Epithelial cell of esophagus (primary cell): Measurements from ENCODE around the gene TCERG1L.

Experiments
- DNase-seq: peaks from one replicate; pipeline ENCODE4 v3.0.0; 2010; ENCODE audit warnings: low read depth
- H3K4me3 ChIP-seq: 2 replicates; pipeline ENCODE4 v1.5.1; 2011; ENCODE audit warnings: mild to moderate bottlenecking, low read length, control low read depth
- TF ChIP-seq, protein P1 (sequence below): IDR thresholded peaks from 2 replicates; pipeline ENCODE4 v1.5.1; 2011; ENCODE audit warnings: low read depth, mild to moderate bottlenecking, low read length, control low read depth, inconsistent platforms; ENCODE audit not compliant: insufficient read depth; ENCODE audit errors: missing control alignments

Gene TCERG1L

DNA sequence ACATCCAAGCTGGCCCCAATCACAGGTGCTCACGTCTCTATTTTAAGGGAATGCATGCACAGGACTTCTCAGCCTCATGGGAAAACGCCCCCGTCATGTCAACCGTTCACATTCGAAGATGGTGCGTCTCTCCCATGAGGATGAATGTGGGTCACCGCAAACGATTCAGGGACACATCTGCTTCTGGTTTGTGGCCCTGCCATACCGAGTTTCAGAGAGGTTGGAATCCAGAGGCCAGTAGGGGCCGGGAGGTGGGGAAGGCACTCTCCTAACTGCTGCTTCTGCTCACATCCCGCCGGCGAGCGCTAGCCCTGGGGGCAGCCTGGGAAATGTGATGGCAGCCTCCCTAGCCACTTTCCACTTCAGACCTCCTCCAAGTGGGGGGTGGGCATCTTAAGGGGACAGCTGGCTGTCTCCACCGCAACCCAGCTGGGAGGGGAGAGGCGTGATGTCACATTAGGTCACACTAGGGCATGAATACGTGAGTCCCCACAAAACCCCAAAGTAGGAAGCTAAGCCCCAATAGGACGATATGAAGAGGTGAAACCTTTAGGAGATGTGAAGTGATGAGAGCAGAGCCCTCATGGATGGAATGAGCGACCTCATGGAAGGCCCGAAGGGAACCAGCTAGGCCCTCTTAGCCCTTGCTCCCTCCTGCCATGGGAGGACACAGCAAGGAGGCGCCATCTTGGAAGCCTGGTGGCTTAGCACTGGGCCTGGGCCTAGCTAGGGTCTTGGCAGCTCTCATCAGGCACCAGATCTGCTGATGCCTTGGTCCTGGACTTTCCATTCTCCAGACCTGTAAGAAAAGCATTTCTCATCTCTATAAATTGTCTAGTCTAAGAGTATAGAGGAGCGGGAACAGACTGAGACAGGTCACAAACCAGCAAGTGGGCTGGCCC, 107.8 kb downstream of the TCERG1L start:
- no peak overlapping the region for H3K4me3 ChIP-seq
- TF ChIP-seq, protein P1, sequence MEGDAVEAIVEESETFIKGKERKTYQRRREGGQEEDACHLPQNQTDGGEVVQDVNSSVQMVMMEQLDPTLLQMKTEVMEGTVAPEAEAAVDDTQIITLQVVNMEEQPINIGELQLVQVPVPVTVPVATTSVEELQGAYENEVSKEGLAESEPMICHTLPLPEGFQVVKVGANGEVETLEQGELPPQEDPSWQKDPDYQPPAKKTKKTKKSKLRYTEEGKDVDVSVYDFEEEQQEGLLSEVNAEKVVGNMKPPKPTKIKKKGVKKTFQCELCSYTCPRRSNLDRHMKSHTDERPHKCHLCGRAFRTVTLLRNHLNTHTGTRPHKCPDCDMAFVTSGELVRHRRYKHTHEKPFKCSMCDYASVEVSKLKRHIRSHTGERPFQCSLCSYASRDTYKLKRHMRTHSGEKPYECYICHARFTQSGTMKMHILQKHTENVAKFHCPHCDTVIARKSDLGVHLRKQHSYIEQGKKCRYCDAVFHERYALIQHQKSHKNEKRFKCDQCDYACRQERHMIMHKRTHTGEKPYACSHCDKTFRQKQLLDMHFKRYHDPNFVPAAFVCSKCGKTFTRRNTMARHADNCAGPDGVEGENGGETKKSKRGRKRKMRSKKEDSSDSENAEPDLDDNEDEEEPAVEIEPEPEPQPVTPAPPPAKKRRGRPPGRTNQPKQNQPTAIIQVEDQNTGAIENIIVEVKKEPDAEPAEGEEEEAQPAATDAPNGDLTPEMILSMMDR: no peak
- no peak for DNase-seq

DNA sequence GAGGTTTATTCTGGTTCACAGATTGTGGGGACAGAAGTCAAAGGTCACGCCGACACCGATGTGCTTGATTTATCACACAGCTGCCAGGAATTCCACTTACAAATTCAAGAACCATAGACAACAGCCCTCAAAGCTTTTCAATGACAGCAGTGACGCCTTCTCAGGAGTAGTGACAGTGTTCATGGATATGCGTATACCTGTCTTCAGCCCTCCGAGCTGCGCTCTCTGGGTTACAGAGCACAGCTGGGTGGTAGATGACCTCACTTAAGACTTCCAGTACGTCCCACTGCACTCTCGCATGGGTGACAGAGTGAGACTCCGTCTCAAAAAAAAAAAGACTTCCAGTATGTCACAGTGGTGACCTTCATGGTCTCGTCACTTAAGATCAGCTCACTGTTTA, 108.5 kb downstream of the TCERG1L start:
- DNase-seq: no peak
- TF ChIP-seq, protein P1: no peak
- H3K4me3 ChIP-seq: no peak overlapping the region

DNA sequence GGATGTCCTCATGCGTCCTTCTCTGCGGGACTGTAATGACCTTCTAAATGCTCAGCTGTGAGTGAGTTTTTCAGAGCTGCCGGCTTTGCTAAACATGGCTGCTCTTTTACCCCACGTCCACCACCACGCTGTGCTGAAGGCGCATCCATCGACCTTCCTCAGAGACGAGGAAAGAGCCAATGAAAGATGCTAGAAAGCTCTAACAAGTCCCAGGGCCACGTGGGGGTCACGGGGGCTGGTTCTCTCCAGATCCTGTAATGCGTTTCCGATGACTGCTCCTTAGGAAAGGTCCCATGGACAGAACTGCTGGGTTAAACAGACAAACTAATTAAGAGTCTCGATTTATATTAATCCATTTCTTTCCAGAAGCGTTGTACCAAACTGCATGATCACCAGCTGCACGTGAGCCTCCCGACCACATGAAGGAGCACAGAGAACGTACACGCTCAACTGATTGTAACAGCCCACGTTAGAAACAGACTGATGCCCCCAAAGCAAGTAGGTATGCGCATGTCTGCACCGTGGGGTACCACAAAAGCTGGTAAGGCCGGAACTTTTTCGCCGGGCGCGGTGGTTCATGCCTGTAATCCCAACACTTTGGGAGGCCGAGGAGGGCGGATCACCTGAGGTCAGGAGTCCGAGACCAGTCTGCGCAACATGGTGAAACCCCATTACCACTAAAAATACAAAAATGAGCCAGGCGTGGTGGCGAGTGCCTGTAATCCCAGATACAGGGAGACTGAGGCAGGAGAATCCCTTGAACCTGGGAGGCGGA, 109.6 kb downstream of the TCERG1L start:
- TF ChIP-seq, protein P1: no peak
- no peak for DNase-seq
- H3K4me3 ChIP-seq: no peak overlapping the region

DNA sequence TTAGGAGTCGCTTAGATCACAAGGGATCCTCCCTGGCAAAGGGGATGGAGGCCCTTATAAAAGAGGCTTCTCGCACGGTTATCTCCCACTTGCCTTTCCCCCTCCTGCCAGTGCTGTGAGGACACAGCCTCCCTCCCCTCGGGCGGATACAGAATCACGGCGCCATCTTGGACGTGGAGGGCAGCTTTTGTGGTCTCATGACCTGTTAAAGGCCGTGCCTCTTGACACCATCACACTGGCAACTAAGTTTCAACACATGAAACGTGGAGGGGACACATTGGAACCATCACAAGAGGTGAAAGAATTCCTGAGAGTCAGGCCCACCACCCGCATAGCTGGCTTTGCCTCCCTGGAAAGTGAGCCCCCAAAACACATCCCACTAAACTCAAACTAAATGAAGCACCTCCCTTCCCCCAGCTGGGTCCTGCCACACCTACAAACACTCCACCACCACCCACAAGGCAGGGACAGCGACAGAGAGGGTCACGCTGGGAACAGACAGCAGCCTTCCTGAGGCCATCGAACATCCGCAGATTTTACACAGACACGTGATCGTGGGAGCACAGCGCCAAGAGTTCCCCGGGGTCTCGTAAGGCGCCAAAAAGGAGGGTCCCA, 110.6 kb downstream of the TCERG1L start:
- TF ChIP-seq, protein P1: no peak
- DNase-seq: no peak
- no peak overlapping the region for H3K4me3 ChIP-seq

DNA sequence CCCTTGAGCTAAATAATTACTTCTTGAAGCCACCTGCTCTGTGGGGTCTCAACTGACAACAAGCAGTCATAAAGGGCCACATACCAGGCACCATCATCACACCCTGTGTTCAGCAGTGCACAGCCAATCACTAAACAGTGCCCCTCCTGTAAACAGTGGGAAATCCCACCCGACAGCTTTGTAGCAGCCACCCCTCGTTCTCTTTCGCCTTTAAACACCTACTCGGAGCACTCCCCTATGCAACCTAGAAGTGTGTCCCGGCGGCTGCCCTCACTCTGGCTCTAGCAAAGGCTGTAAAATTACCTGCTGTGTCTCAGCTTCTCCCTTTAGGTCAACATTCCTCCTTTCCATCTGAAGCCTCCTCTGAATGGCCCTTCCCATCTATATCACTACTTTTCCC, 111.9 kb downstream of the TCERG1L start:
- TF ChIP-seq, protein P1: no peak
- no peak overlapping the region for H3K4me3 ChIP-seq
- no peak for DNase-seq

DNA sequence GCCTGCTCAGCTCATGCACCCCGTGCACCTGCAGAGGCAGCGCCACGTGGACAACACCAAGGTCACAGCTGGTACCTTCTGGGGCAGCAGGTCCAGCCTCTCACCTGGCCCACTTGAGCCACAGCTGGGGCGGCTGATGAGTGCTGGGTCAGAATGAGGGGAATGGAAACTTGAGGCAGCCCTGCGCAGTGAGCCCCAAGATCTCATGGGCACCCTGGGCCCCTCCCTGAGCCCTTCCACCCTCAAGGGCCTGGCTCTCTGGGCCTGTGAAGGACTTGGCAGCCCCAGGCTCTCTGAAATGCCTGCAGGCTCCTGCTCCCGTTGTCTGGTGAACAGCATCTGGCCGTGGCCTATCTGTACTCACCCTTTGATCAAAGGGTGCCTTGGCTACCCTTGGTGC, 112.7 kb downstream of the TCERG1L start:
- no peak overlapping the region for H3K4me3 ChIP-seq
- TF ChIP-seq, protein P1: no peak
- DNase-seq: no peak
